ENCODE measurements around the gene PHLDB2. TPM values are rescaled to one million over a fixed set of nuclear protein-coding genes. Genes with fewer than 3 reads are reported as not detected.

PHLDB2 gene
- total RNA-seq, 1 donor from 2014 or later = 2.4 TPM

GRCh38 chr3:111881480-111881879 is 22.4 kb downstream of the PHLDB2 start:
- intact Hi-C loops (cut with micrococcal nuclease) = no loop called here

- intact Hi-C loops (cut with micrococcal nuclease) = no loop called here
Observed at GRCh38 chr3:111882194-111882593, 23.1 kb downstream of the PHLDB2 start.

- intact Hi-C loops (cut with micrococcal nuclease) = no loop called here
Observed at GRCh38 chr3:111882799-111883198, 23.7 kb downstream of the PHLDB2 start.

GRCh38 chr3:111884411-111885018 is 25.4 kb downstream of the PHLDB2 start:
- intact Hi-C loops (cut with micrococcal nuclease) = no loop called here

GRCh38 chr3:111885578-111885977 is 26.5 kb downstream of the PHLDB2 start:
- intact Hi-C loops (cut with micrococcal nuclease) = no loop called here

GRCh38 chr3:111890051-111890580 is 31.1 kb downstream of the PHLDB2 start:
- intact Hi-C loops (cut with micrococcal nuclease) = no loop called here

GRCh38 chr3:111892070-111892469 is 33.0 kb downstream of the PHLDB2 start:
- intact Hi-C loops (cut with micrococcal nuclease) = no loop called here

GRCh38 chr3:111895071-111895470 is 36.0 kb downstream of the PHLDB2 start:
- intact Hi-C loops (cut with micrococcal nuclease) = loop anchor here (2.0 kb wide), 1 partner anchor 72 kb away; no protein-coding TSS in a partner anchor

GRCh38 chr3:111899966-111900365 is 40.9 kb downstream of the PHLDB2 start:
- intact Hi-C loops (cut with micrococcal nuclease) = no loop called here

GRCh38 chr3:111901637-111902036 is 42.6 kb downstream of the PHLDB2 start:
- intact Hi-C loops (cut with micrococcal nuclease) = no loop called here

- intact Hi-C loops (cut with micrococcal nuclease) = no loop called here
Observed at GRCh38 chr3:111902534-111902933, 43.5 kb downstream of the PHLDB2 start.

- intact Hi-C loops (cut with micrococcal nuclease) = no loop called here
Observed at GRCh38 chr3:111903067-111903511, 44.0 kb downstream of the PHLDB2 start.

GRCh38 chr3:111904376-111905241 is 45.5 kb downstream of the PHLDB2 start:
- intact Hi-C loops (cut with micrococcal nuclease) = no loop called here

- intact Hi-C loops (cut with micrococcal nuclease) = no loop called here
Observed at GRCh38 chr3:111906656-111907055, 47.6 kb downstream of the PHLDB2 start.

- intact Hi-C loops (cut with micrococcal nuclease) = no loop called here
Observed at GRCh38 chr3:111907151-111907550, 48.1 kb downstream of the PHLDB2 start.

- intact Hi-C loops (cut with micrococcal nuclease) = no loop called here
Observed at GRCh38 chr3:111910806-111911205, 51.7 kb downstream of the PHLDB2 start.

GRCh38 chr3:111911446-111911845 is 52.4 kb downstream of the PHLDB2 start:
- intact Hi-C loops (cut with micrococcal nuclease) = no loop called here

GRCh38 chr3:111913163-111913763 is 54.2 kb downstream of the PHLDB2 start:
- intact Hi-C loops (cut with micrococcal nuclease) = no loop called here

GRCh38 chr3:111915905-111916304 is 56.8 kb downstream of the PHLDB2 start:
- intact Hi-C loops (cut with micrococcal nuclease) = no loop called here

GRCh38 chr3:111917300-111917699 is 58.2 kb downstream of the PHLDB2 start:
- intact Hi-C loops (cut with micrococcal nuclease) = no loop called here

- intact Hi-C loops (cut with micrococcal nuclease) = no loop called here
Observed at GRCh38 chr3:111919370-111920065, 60.5 kb downstream of the PHLDB2 start.

Data from T-helper 2 cell treated with Interferon-gamma antibody and Interleukin-4, amounts not matched to agents 100 ng/mL and 5 ng/mL, for 36 hours (primary cell).